ENCODE measurements around the gene FAM193A.
A peak's percentile ranks its signal among the peaks of the same experiment; 100 is the strongest.
"Not testable (repeated sequence)": the region's sequence is repeated elsewhere in the genome, so short reads cannot be mapped to it uniquely, and the experiment has no call there.

The FAM193A gene

GRCh38 chr4:2733844-2734574 is 197.6 kb downstream of the FAM193A start:
- no peak for DNase-seq

- DNase-seq = no peak
Measured at GRCh38 chr4:2734612-2735011, 198.2 kb downstream of the FAM193A start.

GRCh38 chr4:2735869-2736268 is 199.4 kb downstream of the FAM193A start:
- no peak for DNase-seq

GRCh38 chr4:2738296-2738695 is 201.8 kb downstream of the FAM193A start:
- not testable (repeated sequence) for DNase-seq

- no peak for DNase-seq
Measured at GRCh38 chr4:2741626-2742025, 205.2 kb downstream of the FAM193A start.

- DNase-seq = no peak
Measured at GRCh38 chr4:2742081-2742822, 205.8 kb downstream of the FAM193A start.

GRCh38 chr4:2742823-2743517 is 206.5 kb downstream of the FAM193A start:
- DNase-seq = no peak

- DNase-seq = no peak
Measured at GRCh38 chr4:2743518-2744445, 207.3 kb downstream of the FAM193A start.

GRCh38 chr4:2744576-2745270 is 208.3 kb downstream of the FAM193A start:
- no peak for DNase-seq

GRCh38 chr4:2745516-2745915 is 209.1 kb downstream of the FAM193A start:
- no peak for DNase-seq

GRCh38 chr4:2745981-2746806 is 209.7 kb downstream of the FAM193A start:
- DNase-seq = peak; percentile 94 to 96

- DNase-seq = peak in 1 of 2 donors; percentile 23
Measured at GRCh38 chr4:2746891-2747695, 210.6 kb downstream of the FAM193A start.

GRCh38 chr4:2750719-2751605 is 214.5 kb downstream of the FAM193A start:
- DNase-seq = no peak

- no peak for DNase-seq
Measured at GRCh38 chr4:2753436-2753835, 217.0 kb downstream of the FAM193A start.

GRCh38 chr4:2754848-2755819 is 218.7 kb downstream of the FAM193A start:
- DNase-seq = no peak

GRCh38 chr4:2755821-2756690 is 219.6 kb downstream of the FAM193A start, which contains the start of gene TNIP2:
Gene TNIP2, minus strand, starts transcription at chr4:2756336. Its CDS starts 47 bp downstream, at chr4:2756289.
- peak; percentile 78 to 79 for DNase-seq
